A673 (cell line): ENCODE data around the gene EFCAB7. TPM values are rescaled to one million over a fixed set of nuclear protein-coding genes. Genes with fewer than 3 reads are reported as not detected.

Experiments
- BruUV-seq: library from RNA; stranded (reverse); fragments of 400-500 nt; replicated peaks from 2 replicates; lab custom pipeline; 2021; lab: Mats Ljungman, UMichigan
- CTCF ChIA-PET: fragments of 300-600 bp; sonication (Branson Sonifier 250); formaldehyde crosslinking; loops from one replicate; lab custom pipeline; 2022; ENCODE audit warnings: antibody characterized with exemption; lab: Charles Lee
- POLR2A ChIA-PET: fragments of 300-600 bp; sonication (Branson Sonifier 250); formaldehyde crosslinking; loops from one replicate; lab custom pipeline; 2022; ENCODE audit warnings: antibody characterized with exemption; ENCODE audit not compliant: low non-redundant PET; lab: Charles Lee
- DNase-seq: peaks from one replicate; pipeline ENCODE4 v3.0.0-alpha.2; 2015; ENCODE audit warnings: low spot score
- H3K27ac ChIP-seq: fragments of 200-600 bp; sonication (generic); 2 replicates; pipeline ENCODE4 v1.5.1; 2016; ENCODE audit warnings: mixed run types, low read depth, mild to moderate bottlenecking, mixed read lengths, antibody characterized with exemption, low read length; ENCODE audit not compliant: poor library complexity, severe bottlenecking
- H3K27me3 ChIP-seq: fragments of 200-600 bp; sonication (generic); replicated peaks from 2 replicates; pipeline ENCODE4 v1.6.1; 2017; ENCODE audit warnings: mixed run types, low read depth, mild to moderate bottlenecking, mixed read lengths, antibody characterized with exemption, low read length; ENCODE audit not compliant: insufficient read depth, poor library complexity
- H3K36me3 ChIP-seq: fragments of 200-600 bp; sonication (generic); 2 replicates; pipeline ENCODE4 v1.6.1; 2016; ENCODE audit warnings: mixed run types, mild to moderate bottlenecking, mixed read lengths, antibody characterized with exemption, low read length; ENCODE audit not compliant: insufficient read depth, poor library complexity, severe bottlenecking
- H3K4me1 ChIP-seq: fragments of 200-600 bp; sonication (generic); 2 replicates; pipeline ENCODE4 v1.6.1; 2017; ENCODE audit warnings: mixed run types, mild to moderate bottlenecking, mixed read lengths, antibody characterized with exemption, low read length; ENCODE audit not compliant: insufficient read depth, poor library complexity, severe bottlenecking
- H3K4me3 ChIP-seq: fragments of 200-600 bp; sonication (generic); 2 replicates; pipeline ENCODE4 v1.5.1; 2016; ENCODE audit warnings: low read depth, mixed run types, mild to moderate bottlenecking, mixed read lengths, low read length; ENCODE audit not compliant: poor library complexity, severe bottlenecking
- H3K9me3 ChIP-seq: fragments of 200-600 bp; sonication (generic); 2 replicates; pipeline ENCODE4 v1.6.1; 2016; ENCODE audit warnings: mixed run types, low read depth, mild to moderate bottlenecking, mixed read lengths, antibody characterized with exemption, low read length; ENCODE audit not compliant: poor library complexity, severe bottlenecking
- CTCF ChIP-seq: fragments of 300-800, 200-600 bp; sonication (generic); conservative IDR thresholded peaks from 2 replicates; pipeline ENCODE4 v1.5.1; 2017; ENCODE audit warnings: low read depth, mild to moderate bottlenecking, antibody characterized with exemption, low read length, moderate library complexity, mixed read lengths
- EZH2 ChIP-seq: fragments of 200-600 bp; sonication (generic); IDR thresholded peaks from 2 replicates; pipeline ENCODE4 v1.6.1; 2017; ENCODE audit warnings: borderline replicate concordance, low read depth, mild to moderate bottlenecking, mixed read lengths, antibody characterized with exemption, low read length; ENCODE audit not compliant: poor library complexity, severe bottlenecking
- intact Hi-C: fragments of 100-400 bp; cut with micrococcal nuclease; formaldehyde crosslinking; loops from one replicate; pipeline ENCODE4 v1.10.0; 2022; ENCODE audit not compliant: unreplicated experiment
- total RNA-seq: library from RNA; stranded (reverse); gene quantifications from 2 replicates; pipeline ENCODE4 v1.2.3, GENCODE V29; 2021

EFCAB7 gene
- total RNA-seq, 1 experiment from 2014 or later: 21.6 TPM

DNA sequence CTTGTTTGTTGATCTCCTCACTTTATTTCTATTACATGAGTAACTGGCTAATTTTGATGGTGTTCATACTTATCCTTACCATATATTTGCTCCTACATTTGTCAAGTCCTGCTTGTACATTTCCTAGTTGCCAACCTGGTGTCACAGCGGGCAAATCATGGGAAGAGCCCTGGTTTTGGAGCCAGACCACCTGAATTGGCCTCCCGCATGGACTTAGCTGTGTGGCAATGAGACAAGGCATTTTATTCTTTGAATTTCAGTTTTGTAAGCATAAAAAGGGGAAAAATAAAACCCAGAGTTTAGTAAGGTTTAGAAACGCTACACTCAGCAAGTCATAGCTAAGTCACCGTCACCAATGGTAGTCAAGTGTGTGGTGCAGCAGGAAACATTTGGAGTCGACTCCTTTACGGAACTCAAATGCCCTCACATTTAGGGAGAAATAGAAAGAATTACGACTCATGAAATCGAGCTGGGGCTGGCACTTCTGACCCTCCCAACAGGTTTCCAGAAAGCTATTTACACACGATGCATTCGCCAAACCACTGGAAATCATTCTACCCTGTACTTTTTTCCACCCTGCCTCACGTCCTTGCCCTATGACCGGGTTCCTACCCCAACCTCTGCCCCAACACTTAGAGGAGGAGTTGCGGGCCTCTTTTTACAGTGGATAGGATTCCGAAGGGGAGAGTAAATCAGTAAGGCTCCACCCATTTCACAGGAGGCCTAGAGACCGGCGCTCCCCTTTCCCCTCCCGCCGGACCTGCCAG, 69.4 kb downstream of the EFCAB7 start:
- H3K4me1 ChIP-seq: no peaks in the 10 kb centered on the region
- ChIA-PET POLR2A (no interaction called here), CTCF (no interaction called here)
- H3K36me3 ChIP-seq: no peaks in the 10 kb centered on the region
- H3K27me3 ChIP-seq: no peaks in the 10 kb centered on the region
- no TSS peak for BruUV-seq
- H3K27ac ChIP-seq: peak overlapping the region; percentile 27
- no peak for TF ChIP-seq EZH2
- intact Hi-C loops: no loop called here
- DNase-seq: no peak
- H3K9me3 ChIP-seq: no peaks in the 10 kb centered on the region
- H3K4me3 ChIP-seq: peak overlapping the region; percentile 54

DNA sequence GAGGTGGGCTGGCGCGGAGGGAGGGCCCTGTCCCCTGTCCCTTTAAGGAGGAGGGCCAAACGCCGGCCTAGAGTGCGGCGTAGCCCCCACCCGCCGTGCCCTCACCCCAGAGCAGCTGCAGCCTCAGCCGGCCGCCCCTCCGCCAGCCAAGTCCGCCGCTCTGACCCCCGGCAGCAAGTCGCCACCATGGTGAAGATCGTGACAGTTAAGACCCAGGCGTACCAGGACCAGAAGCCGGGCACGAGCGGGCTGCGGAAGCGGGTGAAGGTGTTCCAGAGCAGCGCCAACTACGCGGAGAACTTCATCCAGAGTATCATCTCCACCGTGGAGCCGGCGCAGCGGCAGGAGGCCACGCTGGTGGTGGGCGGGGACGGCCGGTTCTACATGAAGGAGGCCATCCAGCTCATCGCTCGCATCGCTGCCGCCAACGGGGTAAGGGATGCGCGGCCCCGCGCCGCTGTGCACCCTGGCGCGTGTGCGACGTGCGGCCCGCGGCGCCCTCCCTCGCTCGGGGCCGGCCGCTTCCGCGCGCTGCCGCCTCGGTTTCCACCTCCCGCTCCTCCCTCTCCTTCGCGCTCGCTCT, 70.1 kb downstream of the EFCAB7 start, which contains the start of gene PGM1:
Gene PGM1 (plus strand): TSS at position 109 of the 583 bp plus-strand sequence. CDS start 78 bp downstream, at position 187.
- intact Hi-C loops: no loop called here
- POLR2A ChIA-PET: no interaction called here
- peak within 1 kb of the TSS; percentile 54 for H3K4me3 ChIP-seq

DNA sequence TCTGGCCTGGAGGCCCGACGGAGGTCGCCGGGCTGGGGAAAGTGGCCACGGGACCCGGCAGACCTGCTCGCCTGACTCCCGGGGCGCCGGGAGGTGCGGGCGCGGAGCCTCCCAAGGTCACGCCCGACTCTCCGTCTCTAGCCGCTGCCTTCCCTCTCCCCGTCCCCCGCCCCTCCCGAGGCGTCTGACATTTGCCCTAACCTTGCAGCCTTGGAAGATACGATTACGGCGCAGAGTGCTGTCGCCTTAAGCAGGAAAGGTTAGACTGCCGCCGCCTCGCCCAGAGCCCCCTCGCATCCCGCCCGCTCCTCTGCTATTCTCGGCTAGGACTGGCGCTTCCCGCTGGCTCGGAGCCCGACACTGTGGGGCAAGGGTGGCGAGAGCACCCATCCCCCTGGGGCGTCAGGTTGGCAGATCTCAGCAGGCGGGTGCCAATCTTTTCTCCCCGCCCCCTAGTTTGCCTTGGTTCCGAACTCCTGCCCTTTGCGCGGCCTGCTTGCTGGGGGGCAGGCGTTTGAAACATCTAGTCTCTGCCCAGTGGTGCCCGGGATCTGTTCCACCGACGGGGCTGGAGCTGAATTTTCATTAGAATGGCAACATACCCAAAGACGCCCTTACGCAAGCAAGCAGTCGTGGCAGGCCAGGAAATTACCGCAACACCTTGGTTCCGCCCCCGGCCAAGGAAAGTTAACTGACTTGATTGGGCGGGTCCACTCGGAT, 70.7 kb downstream of the EFCAB7 start:
- peak overlapping the region; percentile 54 for H3K4me3 ChIP-seq
- H3K27ac ChIP-seq: peak overlapping the region; percentile 27
- ChIA-PET CTCF (interaction anchor here (0.6 kb wide), 1 partner anchor 182 kb away, joined by 4 read pairs; no protein-coding TSS in a partner anchor), POLR2A (no interaction called here)
- no peaks in the 10 kb centered on the region for H3K9me3 ChIP-seq
- H3K36me3 ChIP-seq: no peaks in the 10 kb centered on the region
- peak; percentile 47 for DNase-seq
- BruUV-seq: no TSS peak
- TF ChIP-seq EZH2 (no peak), CTCF (no peak)
- H3K27me3 ChIP-seq: no peaks in the 10 kb centered on the region
- intact Hi-C loops: no loop called here
- no peaks in the 10 kb centered on the region for H3K4me1 ChIP-seq

More for the DNA sequence above, 70.1 kb downstream of the EFCAB7 start, which contains the start of gene PGM1:
- H3K4me1 ChIP-seq: no peaks in the 10 kb centered on the region
- BruUV-seq: no TSS peak
- H3K27ac ChIP-seq: peak within 1 kb of the TSS; percentile 27
- no peaks in the 10 kb centered on the region for H3K36me3 ChIP-seq
- CTCF ChIA-PET: no interaction called here
- TF ChIP-seq EZH2 (no peak), CTCF (no peak)
- H3K27me3 ChIP-seq: no peaks in the 10 kb centered on the region
- H3K9me3 ChIP-seq: no peaks in the 10 kb centered on the region
- peak; percentile 85 for DNase-seq
